Liver (tissue), 3 donors: ENCODE measurements around the gene CDK15.

Experiments
- CTCF ChIP-seq: fragments of 150-350 bp; IDR thresholded peaks from 2 replicates; pipeline ENCODE4 v1.5.1; 2017; ENCODE audit warnings: improper control_type of control experiment, low read depth, low read length; ENCODE audit not compliant: missing input control
- EGR1 ChIP-seq, 2 donors: IDR thresholded peaks; 2 replicates each; pipeline ENCODE4 v1.6.1; 2016 to 2018; ENCODE audit warnings: antibody characterized with exemption in 2 of 2, low read depth in 2 of 2
- JUND ChIP-seq, 2 donors: IDR thresholded peaks; 2 replicates each; pipeline ENCODE4 v1.6.1; 2016; ENCODE audit warnings: antibody characterized with exemption in 2 of 2
- RAD21 ChIP-seq, 2 donors: IDR thresholded peaks; 2 replicates each; pipeline ENCODE4 v1.6.1; 2016; ENCODE audit warnings: antibody characterized with exemption in 2 of 2, mild to moderate bottlenecking in 2 of 2
- REST ChIP-seq: IDR thresholded peaks from 2 replicates; pipeline ENCODE4 v1.6.1; 2016; ENCODE audit warnings: antibody characterized with exemption, mild to moderate bottlenecking
- SP1 ChIP-seq: IDR thresholded peaks from 2 replicates; pipeline ENCODE4 v1.6.1; 2018; ENCODE audit warnings: antibody characterized with exemption, mild to moderate bottlenecking
- ZBTB33 ChIP-seq: IDR thresholded peaks from 2 replicates; pipeline ENCODE4 v1.6.1; 2016; ENCODE audit warnings: antibody characterized with exemption
- donor health status: healthy.
- donor health status: healthy.

GRCh38 chr2:201807452-201807999, 1.2 kb downstream of the CDK15 start:
- TF ChIP-seq CTCF: no peak
- TF ChIP-seq REST: no peak
- TF ChIP-seq JUND (IDR thresholded peaks at IDR 0.05): no peak
- no peak for TF ChIP-seq RAD21 (IDR thresholded peaks at IDR 0.05)
- no peak for TF ChIP-seq EGR1 (IDR thresholded peaks at IDR 0.05; ENCODE audit: low read depth in 2 of 2)
- TF ChIP-seq ZBTB33: no peak
- no peak for TF ChIP-seq SP1
